ENCODE data around the gene EPS8L3. TPM values are rescaled to one million over a fixed set of nuclear protein-coding genes. Genes with fewer than 3 reads are reported as not detected.

EPS8L3 gene
- total RNA-seq, 1 experiment from 2014 or later: 0.17 TPM

GRCh38 chr1:109812691-109813393, 49.1 kb upstream of the EPS8L3 start (continued):
- TF ChIP-seq ATF3 (CRISPR knock-in tag; conservative IDR thresholded peaks at IDR 0.05) (no peak), KAT7 (CRISPR knock-in tag; IDR thresholded peaks at IDR 0.05; ENCODE audit: borderline replicate concordance) (no peak), ZBTB21 (CRISPR knock-in tag; IDR thresholded peaks at IDR 0.05; ENCODE audit: borderline replicate concordance) (no peak), ATF2 (CRISPR knock-in tag; IDR thresholded peaks at IDR 0.05; ENCODE audit: borderline replicate concordance, low read depth) (no peak), PREB (CRISPR knock-in tag; IDR thresholded peaks at IDR 0.05; ENCODE audit: borderline replicate concordance) (no peak), ZNF425 (CRISPR knock-in tag; conservative IDR thresholded peaks at IDR 0.05) (no peak), ERG (CRISPR knock-in tag; IDR thresholded peaks at IDR 0.05) (no peak), PRDM15 (CRISPR knock-in tag; IDR thresholded peaks at IDR 0.05) (no peak), USF1 (CRISPR knock-in tag; IDR thresholded peaks at IDR 0.05) (no peak), USF2 (CRISPR knock-in tag; IDR thresholded peaks at IDR 0.05) (no peak), TEAD4 (CRISPR knock-in tag; IDR thresholded peaks at IDR 0.05) (no peak), ELF4 (CRISPR knock-in tag; IDR thresholded peaks at IDR 0.05; ENCODE audit: low read depth) (no peak)
